ENCODE data around the gene TMEM236.
"Not testable (repeated sequence)": the region's sequence is repeated elsewhere in the genome, so short reads cannot be mapped to it uniquely, and the experiment has no call there.

The TMEM236 gene

GRCh38 chr10:17751781-17752445, at the start of gene TMEM236:
TSS of gene TMEM236 (plus strand) at chr10:17752201. CDS start at chr10:17752296, 95 bp downstream.
- no peak for DNase-seq

GRCh38 chr10:17703706-17704105, 48.3 kb upstream of the TMEM236 start:
- no peak for DNase-seq

- DNase-seq, result no peak
These were observed 43.2 kb upstream of the TMEM236 start for GRCh38 chr10:17708821-17709220.

- DNase-seq, result no peak
These were observed 42.5 kb upstream of the TMEM236 start for GRCh38 chr10:17709492-17709891.

- no peak for DNase-seq
These were observed 41.8 kb upstream of the TMEM236 start for GRCh38 chr10:17710181-17710580.

GRCh38 chr10:17712053-17712452, 39.9 kb upstream of the TMEM236 start:
- no peak for DNase-seq

- DNase-seq, result no peak
These were observed 39.1 kb upstream of the TMEM236 start for GRCh38 chr10:17712717-17713471.

GRCh38 chr10:17713758-17714157, 38.2 kb upstream of the TMEM236 start:
- DNase-seq, result no peak

GRCh38 chr10:17716161-17716560, 35.8 kb upstream of the TMEM236 start:
- no peak for DNase-seq

GRCh38 chr10:17722317-17723014, 29.5 kb upstream of the TMEM236 start:
- DNase-seq, result not testable (repeated sequence)

GRCh38 chr10:17725703-17726102, 26.3 kb upstream of the TMEM236 start:
- DNase-seq, result no peak

- DNase-seq, result no peak
These were observed 22.4 kb upstream of the TMEM236 start for GRCh38 chr10:17729630-17730029.

GRCh38 chr10:17730667-17731066, 21.3 kb upstream of the TMEM236 start:
- DNase-seq, result no peak

- no peak for DNase-seq
These were observed 20.5 kb upstream of the TMEM236 start for GRCh38 chr10:17731331-17732020.

- no peak for DNase-seq
These were observed 18.4 kb upstream of the TMEM236 start for GRCh38 chr10:17733620-17734019.

GRCh38 chr10:17734432-17735080, 17.4 kb upstream of the TMEM236 start:
- DNase-seq, result no peak

- DNase-seq, result no peak
These were observed 16.6 kb upstream of the TMEM236 start for GRCh38 chr10:17735166-17735941.

GRCh38 chr10:17736223-17736622, 15.8 kb upstream of the TMEM236 start:
- DNase-seq, result no peak

- DNase-seq, result peak; percentile 47
These were observed 14.7 kb upstream of the TMEM236 start for GRCh38 chr10:17737027-17737965.

GRCh38 chr10:17740668-17741067, 11.3 kb upstream of the TMEM236 start:
- DNase-seq, result no peak

GRCh38 chr10:17742918-17743317, 9.1 kb upstream of the TMEM236 start:
- DNase-seq, result peak; percentile 70

Data from CD4-positive, alpha-beta T cell treated with Interleukin-12 subunit alpha and Interleukin-12 subunit beta, for 1 hour (primary cell).